Measurements from ENCODE around the gene GPC6.

GRCh38 chr13:93248627-93249047, 22.0 kb downstream of the GPC6 start:
- no peak for TF ChIP-seq CTCF (IDR thresholded peaks at IDR 0.05; ENCODE audit: low read length)
- TF ChIP-seq EZH2 (optimal IDR thresholded peaks at IDR 0.05; ENCODE audit: low read depth, low read length), result no peak
